HepG2 (cell line): Measurements from ENCODE around the gene BBC3. TPM values are rescaled to one million over a fixed set of nuclear protein-coding genes. Genes with fewer than 3 reads are reported as not detected.

ENCODE experiments used
- AFF4 ChIP-seq: sonication (generic); formaldehyde crosslinking; IDR thresholded peaks from 2 replicates; pipeline ENCODE4 v1.4.0; 2020; ENCODE audit warnings: missing genetic modification reagents
- ARNT2 ChIP-seq: sonication (generic); formaldehyde crosslinking; IDR thresholded peaks from 2 replicates; pipeline ENCODE4 v1.8.0; 2022; ENCODE audit warnings: mild to moderate bottlenecking, low read depth, missing genetic modification reagents, moderate library complexity
- ATF7 ChIP-seq, 2 experiments: fragments of 450-650 bp in 1 of 2; sonication (generic) in 1 of 2; formaldehyde crosslinking in 1 of 2; IDR thresholded peaks; 2 replicates each; pipeline versions ENCODE4 v1.4.0 to v1.6.1; 2016 to 2020; ENCODE audit warnings: antibody characterized with exemption in 1 of 2, mild to moderate bottlenecking in 1 of 2, missing genetic modification reagents in 1 of 2
- CBX5 ChIP-seq: sonication (generic); formaldehyde crosslinking; IDR thresholded peaks from 2 replicates; pipeline ENCODE4 v1.4.0; 2020; ENCODE audit warnings: missing genetic modification reagents, borderline replicate concordance
- CHD2 ChIP-seq: IDR thresholded peaks from 2 replicates; pipeline ENCODE4 v1.6.1; 2011; ENCODE audit warnings: low read depth, low read length, improper control_type of control experiment
- HES4 ChIP-seq: sonication (generic); formaldehyde crosslinking; IDR thresholded peaks from 2 replicates; pipeline ENCODE4 v1.9.0; 2021; ENCODE audit warnings: mild to moderate bottlenecking, missing genetic modification reagents, borderline replicate concordance
- IKZF4 ChIP-seq: sonication (generic); formaldehyde crosslinking; IDR thresholded peaks from 2 replicates; pipeline ENCODE4 v1.5.1; 2020; ENCODE audit warnings: borderline replicate concordance, mild to moderate bottlenecking, low read depth, missing genetic modification reagents; ENCODE audit errors: not compliant biosample characterization
- RAD21 ChIP-seq: fragments of 450-650 bp; formaldehyde crosslinking; IDR thresholded peaks from 2 replicates; pipeline ENCODE4 v1.5.0; 2020; ENCODE audit warnings: mild to moderate bottlenecking
- RBFOX2 ChIP-seq: fragments of 200-400 bp; formaldehyde crosslinking; IDR thresholded peaks from 2 replicates; pipeline ENCODE4 v1.6.1; 2017; ENCODE audit warnings: low read depth, mild to moderate bottlenecking, low read length
- REXO4 ChIP-seq: sonication (generic); formaldehyde crosslinking; IDR thresholded peaks from 2 replicates; pipeline ENCODE4 v1.8.0; 2022; ENCODE audit warnings: missing genetic modification reagents, mild to moderate bottlenecking, borderline replicate concordance
- SKI ChIP-seq: fragments of 450-650 bp; IDR thresholded peaks from one replicate; pipeline ENCODE4 v1.6.1; 2018; ENCODE audit warnings: mild to moderate bottlenecking; ENCODE audit not compliant: partially characterized antibody
- SP5 ChIP-seq: IDR thresholded peaks from 2 replicates; pipeline ENCODE4 v1.6.1; 2016; ENCODE audit warnings: low read depth, borderline replicate concordance
- TAF1 ChIP-seq: sonication (generic); formaldehyde crosslinking; IDR thresholded peaks from 2 replicates; pipeline ENCODE4 v1.4.0; 2020; ENCODE audit warnings: missing genetic modification reagents
- ZBTB39 ChIP-seq: sonication (generic); formaldehyde crosslinking; IDR thresholded peaks from 2 replicates; pipeline ENCODE4 v1.5.0; 2020; ENCODE audit warnings: missing genetic modification reagents
- ZBTB44 ChIP-seq: sonication (generic); formaldehyde crosslinking; IDR thresholded peaks from 2 replicates; pipeline ENCODE4 v1.4.0; 2020; ENCODE audit warnings: missing genetic modification reagents
- ZFP82 ChIP-seq: sonication (generic); formaldehyde crosslinking; IDR thresholded peaks from 2 replicates; pipeline ENCODE4 v1.5.1; 2020; ENCODE audit warnings: mild to moderate bottlenecking, missing genetic modification reagents, borderline replicate concordance
- ZNF205 ChIP-seq: IDR thresholded peaks from 2 replicates; pipeline ENCODE4 v1.6.1; 2018; ENCODE audit warnings: missing biosample characterization, missing genetic modification reagents
- ZNF430 ChIP-seq: sonication (generic); formaldehyde crosslinking; IDR thresholded peaks from 2 replicates; pipeline ENCODE4 v1.9.0; 2021; ENCODE audit warnings: mild to moderate bottlenecking, missing genetic modification reagents
- ZNF710 ChIP-seq: sonication (generic); formaldehyde crosslinking; IDR thresholded peaks from 2 replicates; pipeline ENCODE4 v1.5.0; 2020; ENCODE audit warnings: mild to moderate bottlenecking, missing genetic modification reagents, borderline replicate concordance
- polyA plus RNA-seq, 8 experiments: library from polyadenylated mRNA; depleted of rRNA in 3 of 8; stranded (reverse) in 7 of 8; unstranded in 1 of 8; fragments of >200 nt; fragmentation: Illumina TruSeq in 4 of 8; extraction: Trizol in 4 of 8; gene quantifications; 2 replicates each; pipeline versions ENCODE4 v1.2.1 to v1.2.3, GENCODE V29; 2011 to 2016; ENCODE audit warnings: low read depth in 4 of 8, missing spikeins in 1 of 8, mixed read lengths in 1 of 8; ENCODE audit not compliant: insufficient read depth in 1 of 8
- total RNA-seq, 5 experiments: library from RNA; depleted of rRNA; stranded (reverse); fragments of >200 nt; fragmentation: Illumina TruSeq; extraction: Trizol; gene quantifications; 2 replicates each; pipeline ENCODE4 v1.2.3, GENCODE V29; 2016; ENCODE audit warnings: low read depth in 1 of 5

Gene BBC3
- total and polyA plus RNA-seq, 2 of the 13 experiments (the other 11 are each of a cell fraction or from before 2014, with no cell fraction given) = 6.1 to 8.8 TPM

- TF ChIP-seq ZFP82 (peak; percentile 77; the same call in 1 of the 2 replicates), SP5 (CRISPR knock-in tag) (peak; percentile 64), REXO4 (CRISPR knock-in tag) (no peak), RAD21 (peak; percentile 69), HES4 (CRISPR knock-in tag) (peak; percentile 86), ARNT2 (CRISPR knock-in tag) (peak; percentile 81), AFF4 (CRISPR knock-in tag) (peak; percentile 85; the same call in 1 of the 2 replicates), TAF1 (CRISPR knock-in tag) (peak; percentile 82), SKI (peak; percentile 34), CHD2 (peak; percentile 81), ATF7 (IDR thresholded peaks at IDR 0.05) (no peak), ATF7 (CRISPR knock-in tag; IDR thresholded peaks at IDR 0.05) (no peak), RBFOX2 (peak; percentile 99), CBX5 (CRISPR knock-in tag) (0 out of 2 replicates have a peak, but pooled peaks have one; percentile 6), ZNF710 (0 out of 2 replicates have a peak, but pooled peaks have one; percentile 29), ZBTB39 (0 out of 2 replicates have a peak, but pooled peaks have one; percentile 26), ZNF205 (no peak), ZBTB44 (CRISPR knock-in tag) (no peak), ZNF430 (CRISPR knock-in tag) (0 out of 2 replicates have a peak, but pooled peaks have one; percentile 57), IKZF4 (CRISPR knock-in tag) (peak; percentile 13)
These were observed 5.1 kb downstream of the BBC3 start (continued) for GRCh38 chr19:47225746-47226425.
